Stimulated activated CD4-positive, alpha-beta T cell treated with anti-CD3 and anti-CD28 coated beads, TNF-alpha, amount 100 ng/mL, for 1 hour (primary cell): ENCODE measurements around the gene FGFR3.
A peak's percentile ranks its signal among the peaks of the same experiment; 100 is the strongest.

Experiments used
- DNase-seq, 3 donors: peaks; one replicate each; pipeline ENCODE4 v3.0.0-alpha.2; 2020; ENCODE audit warnings: low read depth in 3 of 3, low spot score in 1 of 3

The FGFR3 gene

GRCh38 chr4:1786544-1787362 is 6.3 kb upstream of the FGFR3 start:
- no peak for DNase-seq

GRCh38 chr4:1787411-1788077 is 5.5 kb upstream of the FGFR3 start:
- no peak for DNase-seq

- no peak for DNase-seq
Measured at GRCh38 chr4:1788254-1788973, 4.7 kb upstream of the FGFR3 start.

GRCh38 chr4:1789552-1789951 is 3.5 kb upstream of the FGFR3 start:
- DNase-seq: no peak

- no peak for DNase-seq
Measured at GRCh38 chr4:1790005-1790404, 3.1 kb upstream of the FGFR3 start.

- no peak for DNase-seq
Measured at GRCh38 chr4:1792158-1792831, 798 bp upstream of the FGFR3 start.

- peak in 1 of 3 donors; percentile 18 for DNase-seq
Measured at GRCh38 chr4:1793496-1793840, 375 bp downstream of the FGFR3 start.

GRCh38 chr4:1793940-1794808 is 1.1 kb downstream of the FGFR3 start:
- DNase-seq: no peak

GRCh38 chr4:1794809-1795298 is 1.8 kb downstream of the FGFR3 start:
- DNase-seq: no peak

- DNase-seq: no peak
Measured at GRCh38 chr4:1795299-1796195, 2.5 kb downstream of the FGFR3 start.

- DNase-seq: no peak
Measured at GRCh38 chr4:1796486-1797204, 3.6 kb downstream of the FGFR3 start.

GRCh38 chr4:1797298-1797860 is 4.3 kb downstream of the FGFR3 start:
- DNase-seq: no peak

GRCh38 chr4:1797861-1798579 is 4.9 kb downstream of the FGFR3 start:
- DNase-seq: no peak

- no peak for DNase-seq
Measured at GRCh38 chr4:1798580-1799386, 5.7 kb downstream of the FGFR3 start.

- no peak for DNase-seq
Measured at GRCh38 chr4:1799387-1800375, 6.6 kb downstream of the FGFR3 start.

GRCh38 chr4:1800805-1801204 is 7.7 kb downstream of the FGFR3 start:
- DNase-seq: no peak
